Measurements from ENCODE around the gene CHD6. TPM values are rescaled to one million over a fixed set of nuclear protein-coding genes. Genes with fewer than 3 reads are reported as not detected.

CHD6 gene, protein sequence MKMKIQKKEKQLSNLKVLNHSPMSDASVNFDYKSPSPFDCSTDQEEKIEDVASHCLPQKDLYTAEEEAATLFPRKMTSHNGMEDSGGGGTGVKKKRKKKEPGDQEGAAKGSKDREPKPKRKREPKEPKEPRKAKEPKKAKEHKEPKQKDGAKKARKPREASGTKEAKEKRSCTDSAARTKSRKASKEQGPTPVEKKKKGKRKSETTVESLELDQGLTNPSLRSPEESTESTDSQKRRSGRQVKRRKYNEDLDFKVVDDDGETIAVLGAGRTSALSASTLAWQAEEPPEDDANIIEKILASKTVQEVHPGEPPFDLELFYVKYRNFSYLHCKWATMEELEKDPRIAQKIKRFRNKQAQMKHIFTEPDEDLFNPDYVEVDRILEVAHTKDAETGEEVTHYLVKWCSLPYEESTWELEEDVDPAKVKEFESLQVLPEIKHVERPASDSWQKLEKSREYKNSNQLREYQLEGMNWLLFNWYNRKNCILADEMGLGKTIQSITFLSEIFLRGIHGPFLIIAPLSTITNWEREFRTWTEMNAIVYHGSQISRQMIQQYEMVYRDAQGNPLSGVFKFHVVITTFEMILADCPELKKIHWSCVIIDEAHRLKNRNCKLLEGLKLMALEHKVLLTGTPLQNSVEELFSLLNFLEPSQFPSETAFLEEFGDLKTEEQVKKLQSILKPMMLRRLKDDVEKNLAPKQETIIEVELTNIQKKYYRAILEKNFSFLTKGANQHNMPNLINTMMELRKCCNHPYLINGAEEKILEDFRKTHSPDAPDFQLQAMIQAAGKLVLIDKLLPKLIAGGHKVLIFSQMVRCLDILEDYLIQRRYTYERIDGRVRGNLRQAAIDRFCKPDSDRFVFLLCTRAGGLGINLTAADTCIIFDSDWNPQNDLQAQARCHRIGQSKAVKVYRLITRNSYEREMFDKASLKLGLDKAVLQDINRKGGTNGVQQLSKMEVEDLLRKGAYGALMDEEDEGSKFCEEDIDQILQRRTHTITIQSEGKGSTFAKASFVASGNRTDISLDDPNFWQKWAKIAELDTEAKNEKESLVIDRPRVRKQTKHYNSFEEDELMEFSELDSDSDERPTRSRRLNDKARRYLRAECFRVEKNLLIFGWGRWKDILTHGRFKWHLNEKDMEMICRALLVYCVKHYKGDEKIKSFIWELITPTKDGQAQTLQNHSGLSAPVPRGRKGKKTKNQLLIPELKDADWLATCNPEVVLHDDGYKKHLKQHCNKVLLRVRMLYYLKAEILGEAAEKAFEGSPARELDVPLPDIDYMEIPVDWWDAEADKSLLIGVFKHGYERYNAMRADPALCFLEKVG (N-terminal part only)
- 11.0 and 18.4 TPM in 2 replicates for total RNA-seq

DNA sequence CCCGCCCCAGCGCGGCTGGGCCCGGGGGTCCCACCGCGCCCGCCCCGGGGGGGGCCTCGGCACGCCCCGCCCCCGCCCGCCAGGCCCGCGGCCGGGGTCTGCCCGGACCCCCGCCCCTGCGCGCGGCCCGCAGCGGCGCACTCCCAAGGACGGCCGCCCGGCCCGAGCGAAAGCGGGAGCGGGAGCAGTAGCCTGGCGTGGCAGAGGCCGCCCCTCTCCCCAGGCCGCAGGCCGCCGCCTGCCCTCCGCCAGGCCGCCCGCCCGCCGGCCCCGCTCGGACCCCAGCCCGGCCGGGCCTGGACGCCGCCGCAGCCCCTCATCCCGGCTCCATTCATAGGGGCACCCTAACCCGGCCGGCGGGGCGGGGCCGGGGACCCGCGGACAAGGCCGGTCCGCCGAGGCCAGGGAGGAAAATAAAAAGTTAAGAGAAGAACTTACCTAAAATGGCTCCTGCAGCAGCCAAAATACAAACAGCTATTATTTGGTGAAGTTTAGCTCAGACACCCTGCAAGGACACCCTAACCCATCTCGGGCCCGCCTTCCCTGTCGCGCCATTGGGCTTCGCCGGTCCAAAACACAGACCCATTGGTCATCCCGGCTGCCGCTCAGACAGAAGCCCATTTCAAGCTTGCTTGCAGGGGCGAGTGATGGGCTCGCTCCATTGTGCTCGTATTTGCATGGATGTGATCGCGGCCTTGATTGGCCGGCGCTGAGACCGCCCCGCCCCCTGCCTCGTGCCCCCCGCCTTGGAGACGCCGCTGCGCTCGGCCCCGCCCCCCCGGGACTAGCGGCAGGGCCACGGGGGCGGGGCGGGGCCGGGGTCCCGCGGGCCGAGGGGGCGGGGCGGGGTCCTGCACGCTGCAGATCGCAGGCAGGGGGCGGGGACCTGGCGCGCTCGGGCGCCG lies at the start of gene CHD6:
Gene CHD6, minus strand, starts transcription at position 476 of the 905 bp plus-strand sequence. CDS start 67,040 bp downstream, outside the sequence.

DNA sequence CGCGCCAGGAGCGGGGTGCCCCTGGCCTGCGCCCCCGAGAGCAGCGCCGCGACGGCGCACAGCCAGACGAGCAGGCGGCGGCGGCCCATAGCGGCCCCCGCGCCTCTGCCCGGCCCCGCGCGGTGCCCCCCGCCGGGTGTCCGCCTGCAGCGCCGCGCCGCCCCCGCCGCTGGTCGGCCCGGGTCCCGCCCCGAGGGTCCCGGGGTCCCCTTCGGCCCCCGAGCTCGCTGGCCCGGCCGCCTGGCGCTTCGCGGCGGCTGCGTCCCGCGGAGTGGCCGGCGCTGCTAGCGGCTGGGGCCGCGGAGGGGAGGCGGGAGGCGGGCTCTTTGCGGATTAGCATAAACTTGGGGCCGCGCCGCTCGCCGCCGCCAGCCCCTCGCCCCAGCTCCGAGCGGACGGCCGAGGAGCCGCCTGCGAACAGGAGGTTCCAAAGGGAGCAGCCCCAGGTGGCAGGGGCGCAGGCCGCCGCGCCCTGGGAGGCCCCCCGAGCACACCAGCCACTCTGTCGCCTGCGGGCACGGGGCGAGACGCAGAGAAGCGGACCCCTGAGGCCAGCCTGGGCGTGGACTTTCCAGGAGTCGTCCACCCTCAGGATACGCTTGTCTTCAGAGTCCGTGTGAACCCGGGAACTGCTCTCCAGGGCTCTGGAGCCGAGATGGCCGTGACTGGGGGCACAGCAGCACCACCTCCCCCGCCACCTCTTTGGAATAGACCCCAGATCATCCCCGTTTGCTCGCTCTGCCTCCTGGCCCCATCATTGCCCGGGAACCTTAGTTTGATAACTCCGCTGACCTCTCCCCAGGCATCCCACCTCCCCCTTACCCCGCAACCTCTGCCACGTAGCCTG lies 251.4 kb downstream of the CHD6 start, which contains the start of gene EMILIN3:
Gene EMILIN3, minus strand, starts transcription at position 273 of the 847 bp plus-strand sequence. Its CDS starts 184 bp downstream, at position 89.

Data from epithelial cell of alveolus of lung (primary cell).